Measurements from ENCODE around the gene CREBBP. TPM values are rescaled to one million over a fixed set of nuclear protein-coding genes. Genes with fewer than 3 reads are reported as not detected.

The CREBBP gene
- total RNA-seq, 2 experiments from 2014 or later, result 145 to 152 TPM

DNA sequence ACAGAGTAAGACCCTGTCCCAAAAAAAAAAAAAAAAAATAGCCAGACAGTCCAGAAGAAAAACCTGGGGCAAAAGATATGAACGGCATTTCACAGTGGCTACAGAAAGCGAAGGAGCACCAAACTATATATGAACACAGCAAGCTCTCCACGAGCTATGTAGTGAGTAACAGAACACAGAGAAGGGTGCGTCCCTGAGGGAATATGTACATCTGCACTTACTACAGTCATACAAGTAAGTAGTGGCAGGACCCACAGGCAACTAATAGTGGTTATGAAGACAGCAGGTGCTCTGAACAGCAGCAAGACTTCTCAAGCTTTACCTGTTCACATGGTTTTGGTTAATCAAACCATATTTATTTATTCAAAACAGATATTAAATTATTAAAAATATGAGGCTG lies 179.0 kb downstream of the CREBBP start:
- Histone ChIP-seq H3K4me3 (ENCODE audit: low read length) (no peak overlapping the region), H3K4me1 (ENCODE audit: insufficient read depth, low read length) (peaks cover 15% of the 10 kb centered on the region), H3K36me3 (ENCODE audit: insufficient read depth, low read length) (no peaks in the 10 kb centered on the region), H3K9me3 (ENCODE audit: control insufficient read depth in 1 of 2, insufficient read depth in 1 of 2, low read length in 2 of 2) (no peaks in the 10 kb centered on the region), H3K27ac (ENCODE audit: low read depth in 1 of 2, low read length in 2 of 2) (no peak overlapping the region), H3K27me3 (ENCODE audit: control insufficient read depth in 1 of 2, insufficient read depth in 2 of 2, low read length in 2 of 2) (no peaks in the 10 kb centered on the region)
- H3K4me1 Mint-ChIP-seq (ENCODE audit: low read depth), result no peaks in the 10 kb centered on the region
- intact Hi-C loops (cut with DNase I, micrococcal nuclease), result no loop called here
- no peak overlapping the region for H3K4me3 Mint-ChIP-seq
- H3K27me3 Mint-ChIP-seq, result no peaks in the 10 kb centered on the region
- ChIA-PET POLR2A (no interaction called here), CTCF (interaction anchor here (1.6 kb wide), 1 partner anchor 11 kb away, joined by 5 read pairs; no protein-coding TSS in a partner anchor)
- DNase-seq (no peak), ATAC-seq (ENCODE audit: poor library complexity) (no peak)
- H3K27ac Mint-ChIP-seq, result no peak overlapping the region
- no peaks in the 10 kb centered on the region for H3K9me3 Mint-ChIP-seq
- H3K36me3 Mint-ChIP-seq (ENCODE audit: low read depth), result peaks cover 15% of the 10 kb centered on the region
- TF ChIP-seq, protein P1, sequence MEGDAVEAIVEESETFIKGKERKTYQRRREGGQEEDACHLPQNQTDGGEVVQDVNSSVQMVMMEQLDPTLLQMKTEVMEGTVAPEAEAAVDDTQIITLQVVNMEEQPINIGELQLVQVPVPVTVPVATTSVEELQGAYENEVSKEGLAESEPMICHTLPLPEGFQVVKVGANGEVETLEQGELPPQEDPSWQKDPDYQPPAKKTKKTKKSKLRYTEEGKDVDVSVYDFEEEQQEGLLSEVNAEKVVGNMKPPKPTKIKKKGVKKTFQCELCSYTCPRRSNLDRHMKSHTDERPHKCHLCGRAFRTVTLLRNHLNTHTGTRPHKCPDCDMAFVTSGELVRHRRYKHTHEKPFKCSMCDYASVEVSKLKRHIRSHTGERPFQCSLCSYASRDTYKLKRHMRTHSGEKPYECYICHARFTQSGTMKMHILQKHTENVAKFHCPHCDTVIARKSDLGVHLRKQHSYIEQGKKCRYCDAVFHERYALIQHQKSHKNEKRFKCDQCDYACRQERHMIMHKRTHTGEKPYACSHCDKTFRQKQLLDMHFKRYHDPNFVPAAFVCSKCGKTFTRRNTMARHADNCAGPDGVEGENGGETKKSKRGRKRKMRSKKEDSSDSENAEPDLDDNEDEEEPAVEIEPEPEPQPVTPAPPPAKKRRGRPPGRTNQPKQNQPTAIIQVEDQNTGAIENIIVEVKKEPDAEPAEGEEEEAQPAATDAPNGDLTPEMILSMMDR (IDR thresholded peaks at IDR 0.05), result no peak

DNA sequence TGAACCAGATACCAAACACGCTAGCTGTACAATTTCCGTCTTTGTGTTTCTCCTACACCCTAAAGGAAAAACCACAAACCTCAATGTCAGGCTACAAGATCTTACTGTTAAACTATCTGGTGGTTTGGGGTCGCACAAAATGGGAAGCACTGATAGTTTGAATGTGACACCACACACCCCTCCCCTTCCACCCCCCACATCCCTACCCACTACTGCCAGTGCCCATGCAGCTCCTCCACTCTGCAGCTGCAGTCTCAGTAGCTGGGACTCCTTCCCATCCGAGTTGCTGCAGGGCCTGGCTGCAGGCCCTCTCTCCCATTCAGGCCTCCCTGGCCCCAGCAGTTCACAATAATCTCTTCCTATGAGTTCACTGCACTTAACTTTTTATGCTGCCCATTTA lies 181.6 kb downstream of the CREBBP start:
- Histone ChIP-seq H3K27me3 (ENCODE audit: control insufficient read depth in 1 of 2, insufficient read depth in 2 of 2, low read length in 2 of 2) (no peaks in the 10 kb centered on the region), H3K36me3 (ENCODE audit: insufficient read depth, low read length) (peaks cover 7% of the 10 kb centered on the region), H3K9me3 (ENCODE audit: control insufficient read depth in 1 of 2, insufficient read depth in 1 of 2, low read length in 2 of 2) (no peaks in the 10 kb centered on the region), H3K4me3 (ENCODE audit: low read length) (no peak overlapping the region), H3K27ac (ENCODE audit: low read depth in 1 of 2, low read length in 2 of 2) (no peak overlapping the region), H3K4me1 (ENCODE audit: insufficient read depth, low read length) (peaks cover 15% of the 10 kb centered on the region)
- Mint-ChIP-seq H3K36me3 (ENCODE audit: low read depth) (peaks cover 16% of the 10 kb centered on the region), H3K4me1 (ENCODE audit: low read depth) (no peaks in the 10 kb centered on the region), H3K4me3 (peak overlapping the region; percentile 11), H3K9me3 (no peaks in the 10 kb centered on the region), H3K27ac (no peak overlapping the region), H3K27me3 (no peaks in the 10 kb centered on the region)
- TF ChIP-seq, protein P1 (IDR thresholded peaks at IDR 0.05), result no peak
- ChIA-PET CTCF (no interaction called here), POLR2A (interaction anchor here (1.1 to 1.2 kb wide), 2 partner anchors 13 to 19 kb away, joined by 3 to 5 read pairs; partner anchors contain the start of gene TRAP1)
- ATAC-seq (ENCODE audit: poor library complexity), result peak; percentile 39
- intact Hi-C loops (cut with DNase I, micrococcal nuclease), result no loop called here
- DNase-seq, result peak in 2 of 14 experiments; percentile 0 to 11

DNA sequence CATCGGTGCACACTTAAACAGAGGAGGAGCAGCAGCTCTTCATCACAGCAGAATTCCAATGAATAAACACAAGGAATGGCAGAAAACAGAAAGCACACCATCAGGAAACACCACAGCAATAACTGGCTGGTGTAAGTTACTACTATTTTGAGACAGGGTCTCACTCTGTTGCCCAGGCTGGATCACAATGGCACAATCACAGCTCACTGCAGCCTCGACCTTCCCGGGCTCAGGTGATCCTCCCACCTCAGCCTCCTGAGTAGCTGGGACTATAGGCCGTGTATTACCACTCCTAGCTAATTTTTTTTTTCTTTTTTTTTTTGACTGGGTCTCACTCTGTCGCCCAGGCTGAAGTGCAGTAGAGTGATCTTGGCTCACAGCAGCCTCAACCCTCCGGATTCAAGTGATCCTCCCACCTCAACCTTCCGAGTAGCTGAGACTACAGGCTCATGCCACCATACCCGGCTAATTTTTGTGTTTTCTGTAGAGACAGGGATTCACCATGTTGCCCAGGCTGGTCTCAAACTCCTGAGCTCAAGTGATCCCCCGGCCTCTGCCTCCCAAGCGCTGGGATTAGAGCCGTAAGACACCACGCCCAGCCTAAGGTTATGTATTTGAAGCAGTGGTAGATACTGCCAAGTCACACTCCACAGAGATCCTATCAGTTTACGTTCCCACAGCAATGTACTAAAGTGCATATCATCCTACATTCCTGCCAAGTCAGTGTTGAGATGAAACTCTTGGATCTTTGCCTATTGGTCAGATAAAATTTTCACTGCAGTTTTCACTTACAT lies 183.9 kb downstream of the CREBBP start:
- Histone ChIP-seq H3K4me3 (ENCODE audit: low read length) (no peak overlapping the region), H3K27me3 (ENCODE audit: control insufficient read depth in 1 of 2, insufficient read depth in 2 of 2, low read length in 2 of 2) (no peaks in the 10 kb centered on the region), H3K4me1 (ENCODE audit: insufficient read depth, low read length) (peaks cover 15% of the 10 kb centered on the region), H3K9me3 (ENCODE audit: control insufficient read depth in 1 of 2, insufficient read depth in 1 of 2, low read length in 2 of 2) (no peaks in the 10 kb centered on the region), H3K36me3 (ENCODE audit: insufficient read depth, low read length) (peaks cover 7% of the 10 kb centered on the region), H3K27ac (ENCODE audit: low read depth in 1 of 2, low read length in 2 of 2) (no peak overlapping the region)
- ChIA-PET POLR2A (interaction anchor here (1.2 kb wide), 1 partner anchor 21 kb away, joined by 3 read pairs; the partner anchor contains the start of gene TRAP1), CTCF (interaction anchor here (0.6 kb wide), 1 partner anchor 235 kb away, joined by 5 read pairs; no protein-coding TSS in a partner anchor)
- no peak for DNase-seq
- intact Hi-C loops (cut with DNase I, micrococcal nuclease), result no loop called here
- H3K27ac Mint-ChIP-seq, result no peak overlapping the region
- TF ChIP-seq, protein P1 (IDR thresholded peaks at IDR 0.05), result no peak
- no peak for ATAC-seq (ENCODE audit: poor library complexity)
- no peaks in the 10 kb centered on the region for H3K9me3 Mint-ChIP-seq
- no peaks in the 10 kb centered on the region for H3K27me3 Mint-ChIP-seq
- no peaks in the 10 kb centered on the region for H3K4me1 Mint-ChIP-seq (ENCODE audit: low read depth)
- H3K4me3 Mint-ChIP-seq, result no peak overlapping the region
- peaks cover 4% of the 10 kb centered on the region for H3K36me3 Mint-ChIP-seq (ENCODE audit: low read depth)

All from CD4-positive, alpha-beta T cell (primary cell).